Measurements from ENCODE around the gene TAF4. TPM values are rescaled to one million over a fixed set of nuclear protein-coding genes. Genes with fewer than 3 reads are reported as not detected.

The TAF4 gene
- total and polyA plus RNA-seq, 2 of the 13 experiments (the other 11 are each of a cell fraction or from before 2014, with no cell fraction given) = 5.9 to 12.0 TPM

- in situ Hi-C loops (cut with HindIII; ENCODE audit: extremely low pct_ligation_motif_present, low pct_unique_long_range_greater_than_20kb) = no loop called here
- intact Hi-C loops (cut with micrococcal nuclease; ENCODE audit: unreplicated experiment) = no loop called here
- POLR2A ChIA-PET = no interaction called here
- no TSS peak for BruUV-seq (replicated peaks)
- Histone ChIP-seq H3K9ac (ENCODE audit: insufficient read depth, low read depth, low read length) (no peak overlapping the region), H4K20me1 (ENCODE audit: insufficient read depth, low read length) (no peaks in the 10 kb centered on the region), H3K4me1 (ENCODE audit: insufficient read depth, low read length) (peaks cover 26% of the 10 kb centered on the region), H3K27ac (ENCODE audit: extremely low read length, insufficient read depth, low read length) (no peak overlapping the region), H2AFZ (ENCODE audit: low read length) (no peak overlapping the region), H3K9me3 (ENCODE audit: low read length) (no peaks in the 10 kb centered on the region), H3K36me3 (replicated peaks in 1 of 2; ENCODE audit: control insufficient read depth in 1 of 2, insufficient read depth in 2 of 2, low read length in 2 of 2) (no peaks in the 10 kb centered on the region), H3K27me3 (ENCODE audit: control insufficient read depth in 1 of 2, insufficient read depth in 2 of 2, low read length in 2 of 2) (no peaks in the 10 kb centered on the region), H3K4me3 (replicated peaks in 1 of 3; ENCODE audit: insufficient read depth in 1 of 3, low read depth in 2 of 3, low read length in 3 of 3) (no peak overlapping the region), H3K79me2 (ENCODE audit: insufficient read depth, low read length) (no peaks in the 10 kb centered on the region), H3K4me2 (ENCODE audit: low read depth, low read length) (no peak overlapping the region)
- CTCF ChIA-PET (ENCODE audit: low intra/inter-chr PET ratio, low total read pairs) = no interaction called here
- DNase-seq (ENCODE audit: low spot score) = no peak
- peak; percentile 15; the same call in 1 of the 3 replicates for ATAC-seq
- WGBS (ENCODE audit: low lambda C conversion rate) = 77% methylated on average over 22 of the region's 22 CpGs
- FAIRE-seq = no peak
- TF ChIP-seq SNAPC2 (CRISPR knock-in tag; IDR thresholded peaks at IDR 0.05) (no peak), ZNF225 (CRISPR knock-in tag; IDR thresholded peaks at IDR 0.05) (no peak), NFIC (IDR thresholded peaks at IDR 0.05; ENCODE audit: low read length) (no peak), JUND (CRISPR knock-in tag; IDR thresholded peaks at IDR 0.05) (no peak), ZNF772 (CRISPR knock-in tag; IDR thresholded peaks at IDR 0.05) (no peak), NFYB (CRISPR knock-in tag; IDR thresholded peaks at IDR 0.05) (peak; percentile 59), CC2D1A (CRISPR knock-in tag; IDR thresholded peaks at IDR 0.05) (no peak), RELA (CRISPR knock-in tag; IDR thresholded peaks at IDR 0.05) (no peak), ZNF646 (CRISPR knock-in tag; IDR thresholded peaks at IDR 0.05) (no peak), NFYC (CRISPR knock-in tag; IDR thresholded peaks at IDR 0.05) (peak; percentile 62), ZNF790 (CRISPR knock-in tag; IDR thresholded peaks at IDR 0.05; ENCODE audit: borderline replicate concordance) (no peak)
- TF ChIP-seq, protein P1, sequence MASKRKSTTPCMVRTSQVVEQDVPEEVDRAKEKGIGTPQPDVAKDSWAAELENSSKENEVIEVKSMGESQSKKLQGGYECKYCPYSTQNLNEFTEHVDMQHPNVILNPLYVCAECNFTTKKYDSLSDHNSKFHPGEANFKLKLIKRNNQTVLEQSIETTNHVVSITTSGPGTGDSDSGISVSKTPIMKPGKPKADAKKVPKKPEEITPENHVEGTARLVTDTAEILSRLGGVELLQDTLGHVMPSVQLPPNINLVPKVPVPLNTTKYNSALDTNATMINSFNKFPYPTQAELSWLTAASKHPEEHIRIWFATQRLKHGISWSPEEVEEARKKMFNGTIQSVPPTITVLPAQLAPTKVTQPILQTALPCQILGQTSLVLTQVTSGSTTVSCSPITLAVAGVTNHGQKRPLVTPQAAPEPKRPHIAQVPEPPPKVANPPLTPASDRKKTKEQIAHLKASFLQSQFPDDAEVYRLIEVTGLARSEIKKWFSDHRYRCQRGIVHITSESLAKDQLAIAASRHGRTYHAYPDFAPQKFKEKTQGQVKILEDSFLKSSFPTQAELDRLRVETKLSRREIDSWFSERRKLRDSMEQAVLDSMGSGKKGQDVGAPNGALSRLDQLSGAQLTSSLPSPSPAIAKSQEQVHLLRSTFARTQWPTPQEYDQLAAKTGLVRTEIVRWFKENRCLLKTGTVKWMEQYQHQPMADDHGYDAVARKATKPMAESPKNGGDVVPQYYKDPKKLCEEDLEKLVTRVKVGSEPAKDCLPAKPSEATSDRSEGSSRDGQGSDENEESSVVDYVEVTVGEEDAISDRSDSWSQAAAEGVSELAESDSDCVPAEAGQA (IDR thresholded peaks at IDR 0.05; ENCODE audit: low read depth) = no peak
- TF ChIP-seq, protein P1 (CRISPR knock-in tag; IDR thresholded peaks at IDR 0.05; ENCODE audit: borderline replicate concordance) = no peak
Observed at GRCh38 chr20:61958773-61959700, 106.6 kb downstream of the TAF4 start.

Measured in HepG2 (cell line).